Measurements from ENCODE around the gene CDK14.

DNA sequence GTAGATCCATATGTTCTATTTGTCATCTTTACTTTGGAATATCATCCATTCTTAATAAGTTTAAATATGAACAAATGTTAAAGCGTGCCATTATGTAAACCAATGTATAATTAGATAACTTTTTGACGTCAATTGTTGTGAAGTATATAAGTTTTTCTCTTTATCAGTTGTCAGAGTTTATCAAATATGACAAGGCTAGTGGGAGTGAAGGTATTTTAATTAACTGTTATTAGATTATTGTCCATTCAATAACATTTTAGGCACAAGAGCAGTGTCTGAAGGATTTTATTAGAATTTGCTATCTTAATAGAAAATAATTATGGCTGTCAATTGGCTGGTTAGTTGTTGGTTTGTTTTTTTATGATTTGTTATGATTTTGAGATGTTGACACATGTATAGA, 280.6 kb downstream of the CDK14 start:
- no peak for TF ChIP-seq CEBPB (IDR thresholded peaks at IDR 0.05)
- TF ChIP-seq, protein P1, sequence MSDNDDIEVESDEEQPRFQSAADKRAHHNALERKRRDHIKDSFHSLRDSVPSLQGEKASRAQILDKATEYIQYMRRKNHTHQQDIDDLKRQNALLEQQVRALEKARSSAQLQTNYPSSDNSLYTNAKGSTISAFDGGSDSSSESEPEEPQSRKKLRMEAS (IDR thresholded peaks at IDR 0.05), result no peak
- TF ChIP-seq EP300 (IDR thresholded peaks at IDR 0.05; ENCODE audit: borderline replicate concordance), result no peak
- TF ChIP-seq CREB1 (IDR thresholded peaks at IDR 0.05; ENCODE audit: low read depth), result no peak
- no peak for TF ChIP-seq TCF12 (IDR thresholded peaks at IDR 0.05; ENCODE audit: low read depth)
- TF ChIP-seq, protein P2, sequence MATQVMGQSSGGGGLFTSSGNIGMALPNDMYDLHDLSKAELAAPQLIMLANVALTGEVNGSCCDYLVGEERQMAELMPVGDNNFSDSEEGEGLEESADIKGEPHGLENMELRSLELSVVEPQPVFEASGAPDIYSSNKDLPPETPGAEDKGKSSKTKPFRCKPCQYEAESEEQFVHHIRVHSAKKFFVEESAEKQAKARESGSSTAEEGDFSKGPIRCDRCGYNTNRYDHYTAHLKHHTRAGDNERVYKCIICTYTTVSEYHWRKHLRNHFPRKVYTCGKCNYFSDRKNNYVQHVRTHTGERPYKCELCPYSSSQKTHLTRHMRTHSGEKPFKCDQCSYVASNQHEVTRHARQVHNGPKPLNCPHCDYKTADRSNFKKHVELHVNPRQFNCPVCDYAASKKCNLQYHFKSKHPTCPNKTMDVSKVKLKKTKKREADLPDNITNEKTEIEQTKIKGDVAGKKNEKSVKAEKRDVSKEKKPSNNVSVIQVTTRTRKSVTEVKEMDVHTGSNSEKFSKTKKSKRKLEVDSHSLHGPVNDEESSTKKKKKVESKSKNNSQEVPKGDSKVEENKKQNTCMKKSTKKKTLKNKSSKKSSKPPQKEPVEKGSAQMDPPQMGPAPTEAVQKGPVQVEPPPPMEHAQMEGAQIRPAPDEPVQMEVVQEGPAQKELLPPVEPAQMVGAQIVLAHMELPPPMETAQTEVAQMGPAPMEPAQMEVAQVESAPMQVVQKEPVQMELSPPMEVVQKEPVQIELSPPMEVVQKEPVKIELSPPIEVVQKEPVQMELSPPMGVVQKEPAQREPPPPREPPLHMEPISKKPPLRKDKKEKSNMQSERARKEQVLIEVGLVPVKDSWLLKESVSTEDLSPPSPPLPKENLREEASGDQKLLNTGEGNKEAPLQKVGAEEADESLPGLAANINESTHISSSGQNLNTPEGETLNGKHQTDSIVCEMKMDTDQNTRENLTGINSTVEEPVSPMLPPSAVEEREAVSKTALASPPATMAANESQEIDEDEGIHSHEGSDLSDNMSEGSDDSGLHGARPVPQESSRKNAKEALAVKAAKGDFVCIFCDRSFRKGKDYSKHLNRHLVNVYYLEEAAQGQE (IDR thresholded peaks at IDR 0.05; ENCODE audit: low read depth), result no peak
- TF ChIP-seq NFIC (IDR thresholded peaks at IDR 0.05), result no peak
- no peak for TF ChIP-seq TAF1 (IDR thresholded peaks at IDR 0.05; ENCODE audit: low read depth)
- TF ChIP-seq RAD21 (IDR thresholded peaks at IDR 0.05; ENCODE audit: low read depth), result no peak
- no peak for TF ChIP-seq YY1 (IDR thresholded peaks at IDR 0.05; ENCODE audit: low read depth)
- TF ChIP-seq FOXM1 (IDR thresholded peaks at IDR 0.05; ENCODE audit: borderline replicate concordance, low read depth), result no peak
